Activated CD4-positive, alpha-beta T cell treated with anti-CD3 and anti-CD28 coated beads for 36 hours (primary cell): Measurements from ENCODE around the gene CDH23. TPM values are rescaled to one million over a fixed set of nuclear protein-coding genes. Genes with fewer than 3 reads are reported as not detected.

Experiments used
- ATAC-seq: fragments of 200-7000 bp; cut with Tn5 transposase; one replicate; pipeline ENCODE4 v1.10.0; 2021; ENCODE audit warnings: mild to moderate bottlenecking, moderate library complexity
- CTCF ChIA-PET: fragments of 350-600 bp; sonication (Branson Sonifier 250); formaldehyde crosslinking; loops from one replicate; lab custom pipeline; 2021; ENCODE audit warnings: antibody characterized with exemption; lab: Charles Lee
- POLR2A ChIA-PET: fragments of 350-600 bp; sonication (Branson Sonifier 250); formaldehyde crosslinking; loops from one replicate; lab custom pipeline; 2021; ENCODE audit warnings: antibody characterized with exemption, inconsistent platforms; lab: Charles Lee
- DNase-seq: peaks from one replicate; pipeline ENCODE4 v3.0.0-alpha.2; 2020
- H3K27ac Mint-ChIP-seq: one replicate; pipeline ENCODE4 v1.8.0; 2021; ENCODE audit warnings: mixed read lengths
- H3K27me3 Mint-ChIP-seq: one replicate; pipeline ENCODE4 v1.8.0; 2021; ENCODE audit warnings: mixed read lengths
- H3K36me3 Mint-ChIP-seq: one replicate; pipeline ENCODE4 v1.8.0; 2021; ENCODE audit warnings: low read depth, mixed read lengths
- H3K4me1 Mint-ChIP-seq: one replicate; pipeline ENCODE4 v1.8.0; 2021; ENCODE audit warnings: mixed read lengths
- H3K4me3 Mint-ChIP-seq: one replicate; pipeline ENCODE4 v1.8.0; 2021; ENCODE audit warnings: mild to moderate bottlenecking, moderate library complexity, mixed read lengths
- H3K9me3 Mint-ChIP-seq: one replicate; pipeline ENCODE4 v1.8.0; 2021; ENCODE audit warnings: low read depth, mixed read lengths
- intact Hi-C, 2 experiments: fragments of 100-400 bp; cut with DNase I in 1 of 2; cut with micrococcal nuclease in 1 of 2; formaldehyde crosslinking; loops; one replicate each; pipeline versions ENCODE4 v1.14.2 to v1.15.1; 2022 to 2024; cut with DNase I, micrococcal nuclease
- total RNA-seq, 2 experiments: library from RNA; stranded (reverse); gene quantifications; one replicate each; pipeline ENCODE4 v1.2.3, GENCODE V29; 2021

Gene CDH23
- total RNA-seq, 2 experiments from 2014 or later: 1.5 to 1.6 TPM

DNA sequence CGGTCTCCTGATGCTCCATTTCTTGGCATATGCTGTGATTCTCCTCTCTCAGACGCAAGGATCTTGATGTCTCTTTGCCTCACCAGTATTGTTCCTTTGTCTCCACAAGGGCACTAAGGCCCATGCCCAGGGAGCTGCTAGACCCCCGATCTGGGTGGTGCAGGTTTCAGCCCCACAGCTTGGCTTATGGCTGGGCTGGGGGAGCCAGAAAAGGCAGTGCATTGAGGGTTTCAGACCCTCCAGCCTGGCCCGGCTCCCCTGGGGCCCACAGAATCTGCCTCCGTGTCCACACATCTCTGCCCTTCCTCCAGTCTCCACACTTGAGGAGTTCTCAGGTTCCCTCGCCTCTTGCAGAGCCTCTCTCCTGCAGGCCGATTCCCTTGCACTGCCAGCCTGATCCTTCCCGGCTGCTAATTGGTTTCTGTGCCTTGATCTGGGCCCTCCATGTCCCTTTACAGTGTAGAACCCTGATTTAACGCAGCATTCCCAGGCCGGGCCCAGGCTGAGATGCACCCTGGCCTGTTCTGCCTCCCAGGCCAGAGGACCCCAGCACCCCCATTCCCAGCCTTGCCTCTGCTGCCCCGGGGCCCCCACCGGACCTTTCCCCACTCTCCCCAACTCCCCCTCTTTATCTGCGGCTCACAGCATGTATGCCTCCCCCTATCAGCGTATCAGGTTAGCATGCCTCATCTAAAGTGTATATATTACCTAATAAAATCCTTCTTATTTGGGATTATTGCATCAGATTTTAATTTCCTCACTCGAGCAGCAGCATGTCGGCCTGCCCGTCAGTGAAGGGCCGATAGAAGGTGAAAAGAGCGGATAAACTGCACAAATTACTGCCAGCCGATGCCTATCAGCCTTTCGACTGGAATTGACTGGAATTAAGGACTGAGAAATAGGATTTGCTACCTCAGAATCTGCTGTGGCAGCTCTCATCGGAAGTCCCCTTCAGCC lies 177.1 kb downstream of the CDH23 start:
- intact Hi-C loops: loop anchor here in 1 of 2 experiments (5.0 kb wide), 1 partner anchor 177 kb away; the partner anchor contains the start of gene CDH23
- no peak overlapping the region for H3K4me3 Mint-ChIP-seq
- no peaks in the 10 kb centered on the region for H3K4me1 Mint-ChIP-seq
- POLR2A ChIA-PET: no interaction called here
- CTCF ChIA-PET: interaction anchor here (0.6 to 0.8 kb wide), 3 partner anchors 58 to 403 kb away, joined by 3 to 4 read pairs (median 3); no protein-coding TSS in a partner anchor
- DNase-seq (no peak), ATAC-seq (no peak)
- no peaks in the 10 kb centered on the region for H3K27me3 Mint-ChIP-seq
- no peaks in the 10 kb centered on the region for H3K9me3 Mint-ChIP-seq
- H3K36me3 Mint-ChIP-seq: no peaks in the 10 kb centered on the region
- H3K27ac Mint-ChIP-seq: no peak overlapping the region

DNA sequence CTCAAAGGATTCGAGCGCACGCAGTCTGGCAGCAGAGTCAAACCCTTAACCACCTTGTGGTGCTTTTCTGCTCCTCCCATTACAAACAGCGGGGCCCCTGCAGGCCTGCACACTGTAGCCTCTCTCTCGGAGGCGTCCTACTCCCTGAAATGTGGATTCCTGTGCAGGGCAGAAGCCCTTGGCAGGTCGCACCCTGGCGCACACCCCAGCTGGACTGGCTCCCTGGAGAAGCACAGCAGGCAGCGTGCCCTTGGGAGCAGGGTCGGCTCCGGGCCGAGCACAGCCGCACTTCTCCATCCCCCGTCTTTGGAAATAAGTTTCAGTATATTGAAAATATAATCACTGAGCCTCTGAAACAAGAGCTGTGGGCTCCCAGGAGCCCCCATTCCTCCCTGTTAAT lies 178.7 kb downstream of the CDH23 start:
- no peak for ATAC-seq
- Mint-ChIP-seq H3K9me3 (no peaks in the 10 kb centered on the region), H3K4me3 (no peak overlapping the region), H3K36me3 (no peaks in the 10 kb centered on the region), H3K4me1 (no peaks in the 10 kb centered on the region), H3K27ac (no peak overlapping the region), H3K27me3 (no peaks in the 10 kb centered on the region)
- intact Hi-C loops: no loop called here
- no peak for DNase-seq
- ChIA-PET POLR2A (no interaction called here), CTCF (interaction anchor here (0.6 to 0.7 kb wide), 2 partner anchors 8 to 35 kb away, joined by 3 to 5 read pairs; no protein-coding TSS in a partner anchor)

DNA sequence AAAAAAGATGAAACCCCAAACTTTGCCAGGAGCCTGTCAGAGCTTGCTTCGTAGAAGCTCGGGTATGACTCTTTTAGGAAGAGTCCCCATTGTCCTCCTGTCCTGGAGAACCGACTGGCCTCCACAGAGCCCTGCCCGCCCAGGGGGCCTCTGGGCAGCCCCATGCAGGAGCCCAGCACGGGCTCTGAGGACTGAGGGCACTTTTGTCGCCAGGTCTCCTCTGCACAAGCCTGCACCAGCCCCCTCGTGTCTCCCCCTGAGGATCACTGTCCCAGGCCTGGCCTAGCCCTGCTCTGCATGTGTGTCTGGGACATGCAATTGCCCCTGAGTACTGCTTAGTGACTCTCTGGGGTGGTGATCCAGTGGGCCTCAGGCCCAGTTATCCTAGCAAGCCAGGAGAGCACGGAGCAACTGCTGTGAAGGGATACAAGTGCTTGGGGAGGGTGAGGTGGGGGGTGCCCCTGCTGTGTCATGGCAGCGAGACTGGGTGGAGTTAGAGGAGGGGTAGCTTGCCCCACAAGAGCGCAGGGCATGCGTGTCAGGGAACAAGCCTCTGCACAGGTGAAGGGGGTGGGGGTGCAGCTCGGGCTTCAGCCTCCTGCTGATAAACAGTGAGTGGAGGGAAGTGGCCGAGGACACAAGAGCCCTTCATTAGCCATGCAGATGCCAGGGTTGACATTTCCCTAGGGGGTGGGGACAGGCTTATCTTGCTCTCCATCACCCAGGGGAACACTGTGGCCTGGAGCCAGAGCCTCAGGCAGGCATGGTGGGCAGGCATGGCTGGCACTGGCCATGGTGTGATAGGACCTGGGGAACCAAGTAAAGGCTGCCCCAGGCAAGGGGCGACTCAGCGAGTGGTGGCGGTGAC lies 179.4 kb downstream of the CDH23 start:
- Mint-ChIP-seq H3K27me3 (no peaks in the 10 kb centered on the region), H3K4me3 (no peak overlapping the region), H3K27ac (no peak overlapping the region), H3K9me3 (no peaks in the 10 kb centered on the region), H3K36me3 (no peaks in the 10 kb centered on the region), H3K4me1 (no peaks in the 10 kb centered on the region)
- ChIA-PET POLR2A (no interaction called here), CTCF (interaction anchor here (0.6 to 0.7 kb wide), 2 partner anchors 8 to 34 kb away, joined by 3 to 5 read pairs; no protein-coding TSS in a partner anchor)
- DNase-seq (no peak), ATAC-seq (no peak)
- intact Hi-C loops: no loop called here

GRCh38 chr10:71576842-71577241 lies 180.1 kb downstream of the CDH23 start:
- ChIA-PET POLR2A (no interaction called here), CTCF (no interaction called here)
- no peak overlapping the region for H3K4me3 Mint-ChIP-seq
- ATAC-seq (no peak), DNase-seq (no peak)
- no peaks in the 10 kb centered on the region for H3K4me1 Mint-ChIP-seq
- H3K9me3 Mint-ChIP-seq: no peaks in the 10 kb centered on the region
- H3K27ac Mint-ChIP-seq: no peak overlapping the region
- intact Hi-C loops: no loop called here
- H3K36me3 Mint-ChIP-seq: no peaks in the 10 kb centered on the region
- H3K27me3 Mint-ChIP-seq: no peaks in the 10 kb centered on the region

DNA sequence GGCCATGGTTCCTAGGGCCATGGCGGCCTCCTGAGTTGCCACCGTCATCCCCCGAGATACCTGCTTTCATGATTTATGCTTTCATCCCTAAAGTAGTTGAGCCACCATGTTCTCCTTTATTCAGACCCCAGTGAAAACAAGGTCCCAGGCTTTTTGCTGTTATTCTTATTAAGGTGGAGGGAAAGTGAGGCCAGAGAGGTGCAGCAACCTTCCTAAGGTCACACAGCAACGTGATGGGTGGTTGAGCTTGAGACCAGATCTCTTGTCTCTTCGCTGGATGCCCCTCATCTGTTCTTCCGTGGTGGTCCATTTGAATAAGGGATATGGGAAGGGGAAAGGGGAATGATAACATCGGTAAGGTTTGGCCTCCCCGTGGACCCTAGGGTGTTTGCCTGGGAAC lies 180.6 kb downstream of the CDH23 start:
- intact Hi-C loops: no loop called here
- POLR2A ChIA-PET: no interaction called here
- no peaks in the 10 kb centered on the region for H3K4me1 Mint-ChIP-seq
- no peaks in the 10 kb centered on the region for H3K36me3 Mint-ChIP-seq
- no peak overlapping the region for H3K4me3 Mint-ChIP-seq
- no peak for DNase-seq
- H3K9me3 Mint-ChIP-seq: no peaks in the 10 kb centered on the region
- H3K27ac Mint-ChIP-seq: no peak overlapping the region
- no peaks in the 10 kb centered on the region for H3K27me3 Mint-ChIP-seq
- ATAC-seq: no peak
- CTCF ChIA-PET: interaction anchor here (0.8 to 1.3 kb wide), 2 partner anchors 8 to 97 kb away, joined by 3 to 5 read pairs; no protein-coding TSS in a partner anchor

DNA sequence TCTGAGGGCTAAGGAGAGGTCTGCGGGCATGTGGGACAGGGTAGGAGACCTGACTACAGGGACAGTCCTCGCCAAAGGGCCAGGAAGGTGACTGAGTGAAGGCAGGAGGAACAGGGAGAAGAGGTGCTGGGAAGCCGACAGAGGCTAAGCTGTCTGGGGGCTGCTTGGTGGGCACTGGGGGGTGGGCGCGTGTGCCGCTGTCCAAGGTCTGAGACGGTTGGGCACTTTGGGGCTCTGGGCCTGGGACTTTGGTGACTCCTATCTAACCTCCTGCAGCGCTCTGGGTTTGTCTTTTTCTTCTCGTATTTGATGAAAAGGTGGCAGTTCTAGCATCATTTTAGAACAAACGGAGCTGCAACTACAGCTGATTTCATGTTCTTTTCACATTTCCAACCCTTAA lies 181.3 kb downstream of the CDH23 start:
- CTCF ChIA-PET: interaction anchor here (0.5 to 1.7 kb wide), 5 partner anchors 8 to 96 kb away, joined by 3 to 11 read pairs (median 3); no protein-coding TSS in a partner anchor
- no peak for DNase-seq
- Mint-ChIP-seq H3K4me3 (no peak overlapping the region), H3K27ac (no peak overlapping the region), H3K27me3 (no peaks in the 10 kb centered on the region), H3K9me3 (no peaks in the 10 kb centered on the region), H3K36me3 (no peaks in the 10 kb centered on the region), H3K4me1 (no peaks in the 10 kb centered on the region)
- intact Hi-C loops: no loop called here
- ATAC-seq: no peak
- POLR2A ChIA-PET: interaction anchor here (0.7 kb wide), 1 partner anchor 26 kb away, joined by 3 read pairs; no protein-coding TSS in a partner anchor

DNA sequence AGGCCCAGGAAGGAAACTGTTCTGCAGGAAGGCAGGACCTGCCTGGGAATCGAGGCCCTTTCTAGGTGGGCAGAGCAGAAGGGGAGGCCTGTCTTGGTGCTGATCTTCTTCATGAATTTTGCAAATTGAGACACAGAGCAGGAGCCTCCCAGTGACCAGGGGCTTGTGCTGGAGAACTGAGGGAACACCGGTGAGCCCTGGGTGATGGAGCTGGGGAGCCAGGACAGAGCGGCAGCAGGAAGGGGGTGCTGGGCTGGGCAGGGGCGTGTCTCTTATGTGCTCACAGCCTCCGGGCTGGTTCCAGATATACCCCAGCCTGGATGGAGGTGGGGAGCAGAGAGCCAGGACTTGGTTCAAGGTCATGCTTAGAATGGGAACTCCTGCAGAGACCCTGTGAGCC lies 182.9 kb downstream of the CDH23 start:
- Mint-ChIP-seq H3K4me1 (no peaks in the 10 kb centered on the region), H3K27me3 (no peaks in the 10 kb centered on the region), H3K4me3 (no peak overlapping the region), H3K9me3 (no peaks in the 10 kb centered on the region), H3K27ac (no peak overlapping the region), H3K36me3 (no peaks in the 10 kb centered on the region)
- no peak for DNase-seq
- ATAC-seq: no peak
- intact Hi-C loops: no loop called here
- POLR2A ChIA-PET: no interaction called here
- CTCF ChIA-PET: interaction anchor here (1.3 kb wide), 1 partner anchor 14 kb away, joined by 3 read pairs; no protein-coding TSS in a partner anchor

- Mint-ChIP-seq H3K4me1 (no peaks in the 10 kb centered on the region), H3K27ac (no peak overlapping the region), H3K9me3 (no peaks in the 10 kb centered on the region), H3K27me3 (no peaks in the 10 kb centered on the region), H3K36me3 (no peaks in the 10 kb centered on the region), H3K4me3 (no peak overlapping the region)
- ATAC-seq (no peak), DNase-seq (no peak)
- POLR2A ChIA-PET: no interaction called here
- CTCF ChIA-PET: interaction anchor here (1.0 kb wide), 1 partner anchor 11 kb away, joined by 3 read pairs; no protein-coding TSS in a partner anchor
- intact Hi-C loops: no loop called here
Observed at GRCh38 chr10:71580415-71580814, 183.7 kb downstream of the CDH23 start.

DNA sequence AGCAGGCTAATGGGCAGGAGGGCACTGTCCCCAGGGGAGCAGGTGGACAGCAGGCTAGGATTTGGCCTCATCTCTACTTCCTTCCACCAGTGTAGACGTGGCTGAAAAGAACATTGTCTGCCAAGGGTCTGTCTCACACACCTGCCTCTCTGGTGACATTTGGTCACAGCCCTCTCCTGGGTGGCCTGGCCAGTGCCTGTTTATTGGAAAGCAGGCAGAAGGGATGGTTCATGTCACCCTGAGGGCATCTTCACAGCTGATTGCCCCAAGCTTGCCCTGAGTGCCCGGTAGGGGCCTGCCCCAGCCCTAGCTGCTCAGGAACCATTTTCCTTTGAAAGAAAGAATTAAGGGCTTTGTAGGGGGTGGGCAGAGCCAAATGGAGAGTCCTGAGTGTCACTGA lies 184.2 kb downstream of the CDH23 start:
- ATAC-seq (no peak), DNase-seq (no peak)
- H3K9me3 Mint-ChIP-seq: no peaks in the 10 kb centered on the region
- intact Hi-C loops: no loop called here
- POLR2A ChIA-PET: no interaction called here
- H3K36me3 Mint-ChIP-seq: no peaks in the 10 kb centered on the region
- no peaks in the 10 kb centered on the region for H3K27me3 Mint-ChIP-seq
- H3K4me3 Mint-ChIP-seq: no peak overlapping the region
- H3K4me1 Mint-ChIP-seq: no peaks in the 10 kb centered on the region
- H3K27ac Mint-ChIP-seq: no peak overlapping the region
- CTCF ChIA-PET: interaction anchor here (1.0 kb wide), 1 partner anchor 11 kb away, joined by 3 read pairs; no protein-coding TSS in a partner anchor

DNA sequence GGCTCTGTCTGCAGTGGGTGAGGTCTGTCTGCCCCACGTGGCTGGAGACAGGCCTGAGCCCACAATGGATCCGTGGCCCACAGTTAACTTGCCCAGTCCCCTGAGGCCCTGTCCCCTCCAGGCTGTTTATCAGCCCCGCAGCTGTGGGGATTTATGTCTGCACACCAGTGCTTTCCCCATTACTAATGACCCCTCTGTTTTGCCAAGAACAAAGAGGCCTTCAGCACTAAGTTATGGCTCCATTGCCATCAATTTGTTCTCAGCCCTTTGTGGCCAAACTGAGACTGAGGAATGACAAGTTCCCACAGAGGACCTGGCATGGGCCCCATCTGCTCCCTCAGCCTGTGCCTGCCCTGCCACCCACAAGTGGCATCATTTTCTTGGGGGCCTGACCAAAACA lies 184.7 kb downstream of the CDH23 start:
- Mint-ChIP-seq H3K36me3 (no peaks in the 10 kb centered on the region), H3K27ac (no peak overlapping the region), H3K9me3 (no peaks in the 10 kb centered on the region), H3K27me3 (no peaks in the 10 kb centered on the region), H3K4me1 (no peaks in the 10 kb centered on the region), H3K4me3 (no peak overlapping the region)
- ATAC-seq (no peak), DNase-seq (no peak)
- ChIA-PET CTCF (no interaction called here), POLR2A (no interaction called here)
- intact Hi-C loops: no loop called here

DNA sequence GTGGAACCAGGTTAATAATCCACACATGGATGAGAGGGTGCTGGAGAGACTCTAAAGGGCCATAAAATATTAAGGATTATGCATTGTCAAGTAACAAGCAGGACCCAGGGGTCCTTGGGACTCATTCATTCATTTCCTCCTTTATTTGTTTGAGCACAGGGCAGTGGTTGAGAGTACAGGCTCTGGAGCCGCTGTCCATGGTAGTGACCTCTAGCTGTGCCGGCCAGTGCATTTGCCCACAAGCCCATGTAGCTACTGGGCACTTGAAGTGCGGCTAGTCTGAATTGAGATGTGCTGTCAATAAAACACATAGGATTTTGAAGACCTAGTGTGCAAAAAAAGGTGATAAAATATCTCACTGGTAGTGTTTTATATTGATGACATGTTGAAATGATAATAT lies 185.3 kb downstream of the CDH23 start:
- POLR2A ChIA-PET: no interaction called here
- Mint-ChIP-seq H3K4me3 (no peak overlapping the region), H3K4me1 (no peaks in the 10 kb centered on the region), H3K27ac (no peak overlapping the region), H3K36me3 (no peaks in the 10 kb centered on the region), H3K27me3 (no peaks in the 10 kb centered on the region), H3K9me3 (no peaks in the 10 kb centered on the region)
- ATAC-seq: no peak
- no peak for DNase-seq
- intact Hi-C loops: no loop called here
- CTCF ChIA-PET: interaction anchor here (0.7 to 1.2 kb wide), 3 partner anchors 12 to 183 kb away, joined by 3 to 5 read pairs (median 3); no protein-coding TSS in a partner anchor
